LNCaP clone FGC (cell line): ENCODE measurements around the gene C1orf226.

ENCODE experiments used
- DNase-seq: peaks from one replicate; pipeline ENCODE4 v3.0.0-alpha.2; 2011; ENCODE audit warnings: low read depth
- H3K4me3 ChIP-seq: 2 replicates; pipeline ENCODE4 v1.5.1; 2011; ENCODE audit warnings: mild to moderate bottlenecking, low read depth, low read length, control low read depth
- CTCF ChIP-seq: IDR thresholded peaks from 2 replicates; pipeline ENCODE4 v1.5.1; 2012; ENCODE audit warnings: mild to moderate bottlenecking; ENCODE audit not compliant: control insufficient read depth, insufficient read depth; ENCODE audit errors: extremely low read depth

C1orf226 gene

GRCh38 chr1:162365284-162366020, 16.1 kb upstream of the C1orf226 start:
- no peak overlapping the region for H3K4me3 ChIP-seq
- no peak for DNase-seq
- TF ChIP-seq CTCF, result no peak

- TF ChIP-seq CTCF, result no peak
- no peak for DNase-seq
- no peak overlapping the region for H3K4me3 ChIP-seq
These were observed 15.4 kb upstream of the C1orf226 start for GRCh38 chr1:162366149-162366548.

- H3K4me3 ChIP-seq, result no peak overlapping the region
- DNase-seq, result no peak
- TF ChIP-seq CTCF, result no peak
These were observed 14.9 kb upstream of the C1orf226 start for GRCh38 chr1:162366671-162367070.

GRCh38 chr1:162367073-162367472, 14.5 kb upstream of the C1orf226 start:
- no peak for TF ChIP-seq CTCF
- no peak overlapping the region for H3K4me3 ChIP-seq
- DNase-seq, result no peak

- no peak for TF ChIP-seq CTCF
- H3K4me3 ChIP-seq, result no peak overlapping the region
- no peak for DNase-seq
These were observed 13.8 kb upstream of the C1orf226 start for GRCh38 chr1:162367772-162368171.

GRCh38 chr1:162368451-162368850, 13.1 kb upstream of the C1orf226 start:
- no peak overlapping the region for H3K4me3 ChIP-seq
- DNase-seq, result no peak
- TF ChIP-seq CTCF, result no peak

GRCh38 chr1:162369571-162369970, 12.0 kb upstream of the C1orf226 start:
- H3K4me3 ChIP-seq, result no peak overlapping the region
- DNase-seq, result no peak
- TF ChIP-seq CTCF, result no peak
